Skeletal muscle cell (primary cell): ENCODE measurements around the gene C3orf85.

Experiments
- DNase-seq: peaks from one replicate; pipeline ENCODE4 v3.0.0-alpha.2; 2010; ENCODE audit warnings: low read depth
- H3K4me3 ChIP-seq: 2 replicates; pipeline ENCODE4 v1.5.1; 2011; ENCODE audit warnings: low read depth, mild to moderate bottlenecking, control low read depth, low read length, moderate library complexity

C3orf85 gene

GRCh38 chr3:109140318-109140717 lies 3.8 kb downstream of the C3orf85 start:
- no peak overlapping the region for H3K4me3 ChIP-seq
- no peak for DNase-seq

GRCh38 chr3:109143646-109144045 lies 7.1 kb downstream of the C3orf85 start:
- DNase-seq = no peak
- H3K4me3 ChIP-seq = no peak overlapping the region

DNA sequence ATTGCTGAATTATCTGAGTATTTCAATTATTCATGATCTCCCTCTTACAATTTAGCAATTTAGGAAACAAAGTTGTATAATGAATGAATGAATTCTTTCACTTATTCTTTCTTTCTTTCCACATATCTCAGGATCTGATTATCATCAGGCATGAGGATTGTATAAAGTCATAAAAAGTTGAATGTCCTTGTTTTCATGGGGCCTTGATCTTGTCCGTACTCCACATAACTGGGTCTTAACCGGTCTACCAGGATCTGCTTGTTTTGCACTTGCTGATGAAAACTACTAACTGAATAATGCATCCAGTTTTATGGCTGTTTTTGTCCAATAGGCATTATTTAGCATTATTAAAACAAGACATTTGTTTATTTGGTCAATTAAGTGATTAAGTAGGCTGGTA lies 12.6 kb downstream of the C3orf85 start:
- DNase-seq = no peak
- no peak overlapping the region for H3K4me3 ChIP-seq

GRCh38 chr3:109152320-109152719 lies 15.8 kb downstream of the C3orf85 start:
- H3K4me3 ChIP-seq = no peak overlapping the region
- no peak for DNase-seq

- DNase-seq = no peak
- no peak overlapping the region for H3K4me3 ChIP-seq
These were observed 18.5 kb downstream of the C3orf85 start for GRCh38 chr3:109154979-109155378.

DNA sequence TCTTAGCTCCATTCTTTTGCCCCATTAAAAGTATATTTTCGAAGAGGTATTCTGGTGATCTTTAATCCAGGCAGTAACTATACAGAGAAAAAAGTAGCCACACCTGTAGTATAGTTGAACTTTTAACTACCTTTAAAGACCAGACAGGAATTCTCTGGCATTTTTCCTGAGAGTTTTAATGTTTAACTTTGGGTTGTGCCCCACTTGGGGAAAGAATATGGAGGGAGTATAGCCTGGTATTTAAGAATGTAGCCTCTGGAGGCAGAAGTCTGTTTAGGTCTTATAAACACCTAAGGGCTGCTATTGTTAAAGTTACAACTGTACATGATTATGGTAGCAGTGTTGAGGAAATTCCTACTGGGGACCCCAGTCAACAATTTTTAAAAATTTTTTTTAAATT lies 19.3 kb downstream of the C3orf85 start:
- H3K4me3 ChIP-seq = no peak overlapping the region
- DNase-seq = no peak

GRCh38 chr3:109161487-109162123 lies 25.1 kb downstream of the C3orf85 start:
- no peak for DNase-seq
- H3K4me3 ChIP-seq = no peak overlapping the region

DNA sequence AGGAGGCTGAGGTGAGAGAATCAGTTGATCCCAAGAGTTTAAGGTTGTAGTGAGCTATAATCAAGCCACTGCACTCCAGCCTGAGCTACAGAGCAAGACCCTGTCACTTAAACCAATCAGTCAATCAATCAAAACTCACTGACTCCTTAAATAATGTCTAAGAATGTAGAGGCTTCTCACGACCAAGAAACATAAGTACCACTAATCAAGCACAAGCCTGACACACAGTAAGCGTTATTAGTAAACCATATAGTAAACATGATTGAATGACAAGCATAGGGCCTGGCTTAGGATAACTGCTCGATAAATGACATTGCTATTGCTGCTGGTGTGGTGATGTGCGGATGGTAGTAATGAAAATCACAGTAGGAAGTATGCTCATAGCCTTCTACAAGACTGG lies 29.4 kb downstream of the C3orf85 start:
- no peak overlapping the region for H3K4me3 ChIP-seq
- no peak for DNase-seq

GRCh38 chr3:109171479-109171878 lies 35.0 kb downstream of the C3orf85 start:
- no peak overlapping the region for H3K4me3 ChIP-seq
- no peak for DNase-seq

DNA sequence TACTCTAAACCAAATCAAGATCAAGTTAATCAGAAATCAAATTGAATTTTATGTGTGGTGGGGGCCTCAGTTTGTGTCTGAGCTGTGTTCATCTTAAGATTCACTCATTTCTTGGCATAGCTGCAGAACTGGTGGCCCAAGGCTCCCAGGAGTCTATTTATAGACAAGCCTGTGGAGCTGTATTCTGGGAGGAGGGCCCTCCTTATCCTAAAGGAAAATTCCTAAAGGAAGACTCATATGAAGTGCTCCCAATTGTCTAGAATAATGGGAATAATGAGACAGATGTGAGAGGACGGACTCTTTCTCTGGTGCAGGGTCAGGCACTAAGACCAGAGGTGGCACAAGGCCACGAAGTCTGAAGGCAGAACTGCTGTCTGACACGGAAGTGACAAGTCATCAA lies 38.9 kb downstream of the C3orf85 start:
- no peak overlapping the region for H3K4me3 ChIP-seq
- DNase-seq = no peak

- H3K4me3 ChIP-seq = no peak overlapping the region
- no peak for DNase-seq
These were observed 40.2 kb downstream of the C3orf85 start for GRCh38 chr3:109176726-109177125.

DNA sequence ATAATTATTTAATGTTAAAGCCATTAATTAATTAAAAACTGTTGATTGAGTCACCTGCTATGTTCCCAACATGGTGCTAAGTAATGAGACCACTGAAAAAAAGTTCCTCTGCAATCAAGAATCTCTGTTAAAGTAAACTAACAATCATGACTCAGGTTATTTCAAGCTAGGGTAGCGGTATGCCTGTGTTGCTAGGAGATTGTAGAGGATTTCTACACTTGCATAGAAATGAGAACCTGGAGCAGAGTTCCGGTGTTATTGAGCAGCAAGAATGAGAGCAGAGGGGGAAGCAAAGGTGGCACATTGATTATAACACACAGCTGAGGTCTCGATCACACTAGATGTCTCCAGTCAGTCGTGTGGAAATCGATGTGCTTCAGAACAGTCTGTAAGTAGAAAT lies 41.4 kb downstream of the C3orf85 start:
- DNase-seq = no peak
- H3K4me3 ChIP-seq = no peak overlapping the region

- no peak overlapping the region for H3K4me3 ChIP-seq
- DNase-seq = no peak
These were observed 42.2 kb downstream of the C3orf85 start for GRCh38 chr3:109178708-109179107.

- no peak for DNase-seq
- H3K4me3 ChIP-seq = no peak overlapping the region
These were observed 48.2 kb downstream of the C3orf85 start for GRCh38 chr3:109184726-109185125.

GRCh38 chr3:109187390-109187789 lies 50.9 kb downstream of the C3orf85 start:
- no peak overlapping the region for H3K4me3 ChIP-seq
- no peak for DNase-seq

GRCh38 chr3:109188741-109189140 lies 52.2 kb downstream of the C3orf85 start:
- no peak overlapping the region for H3K4me3 ChIP-seq
- DNase-seq = no peak

GRCh38 chr3:109191421-109191820 lies 54.9 kb downstream of the C3orf85 start:
- H3K4me3 ChIP-seq = no peak overlapping the region
- no peak for DNase-seq

DNA sequence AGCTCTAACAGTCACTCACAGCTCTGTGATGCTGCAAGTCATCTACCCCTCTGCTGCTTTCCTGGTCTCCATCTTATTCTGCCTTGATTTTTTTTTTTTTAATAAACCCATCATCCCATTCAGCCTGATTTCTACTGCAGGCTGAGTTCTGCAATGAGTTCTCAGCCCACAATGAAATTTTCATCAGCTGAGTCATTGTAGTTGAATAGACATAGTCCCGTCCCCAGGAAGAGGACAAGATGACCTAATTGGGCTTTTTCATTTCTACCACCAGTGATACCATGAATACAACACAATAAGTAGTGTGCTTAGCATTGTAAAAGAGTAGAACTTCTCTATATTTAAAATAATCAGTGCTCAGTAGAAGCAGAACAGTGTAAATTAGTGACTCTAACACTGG lies 59.3 kb downstream of the C3orf85 start:
- no peak overlapping the region for H3K4me3 ChIP-seq
- no peak for DNase-seq
